ENCODE results near the gene CHD3.
A peak's percentile ranks its signal among the peaks of the same experiment; 100 is the strongest.

CHD3 gene

DNA sequence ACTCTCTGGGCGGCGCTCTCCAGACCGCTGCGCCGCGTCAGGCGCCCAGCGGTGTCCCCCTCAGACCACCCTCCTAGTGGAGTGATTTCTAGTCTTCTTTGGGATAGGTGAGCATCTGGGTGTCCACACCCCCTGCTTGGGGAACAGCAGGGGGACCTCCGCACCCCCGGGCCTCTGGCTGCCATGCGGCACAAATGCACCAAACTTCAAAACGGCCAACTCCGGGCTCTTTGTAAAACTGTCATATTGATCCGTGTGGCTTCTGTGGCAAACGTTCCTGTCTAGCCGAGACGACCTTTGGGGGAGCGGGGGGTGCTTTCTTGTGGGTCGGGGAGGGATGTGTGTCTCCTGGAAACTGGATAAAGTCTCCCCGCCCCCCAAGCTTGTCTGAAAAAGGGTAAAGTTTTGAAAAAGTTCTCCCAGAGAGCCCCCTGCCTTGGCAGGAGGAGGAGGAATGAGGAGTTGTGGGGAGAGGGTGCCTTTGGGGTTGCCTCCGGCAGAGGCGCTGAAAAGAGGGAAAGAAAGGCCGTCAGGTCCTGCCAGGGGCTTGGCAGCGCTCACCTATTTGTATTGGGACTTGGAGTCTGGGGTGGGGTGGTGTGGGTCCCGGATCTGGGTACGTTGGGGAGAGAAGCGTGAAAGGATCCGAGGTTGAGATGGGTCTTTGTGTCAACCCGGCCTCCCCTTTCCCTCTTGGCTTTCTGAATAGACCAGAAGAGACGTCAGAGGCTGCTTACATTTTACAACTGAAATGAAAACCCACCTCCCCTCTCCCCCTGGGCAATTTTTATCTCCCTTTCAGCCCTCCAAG, 2.2 kb upstream of the CHD3 start:
- TF ChIP-seq, protein P1, sequence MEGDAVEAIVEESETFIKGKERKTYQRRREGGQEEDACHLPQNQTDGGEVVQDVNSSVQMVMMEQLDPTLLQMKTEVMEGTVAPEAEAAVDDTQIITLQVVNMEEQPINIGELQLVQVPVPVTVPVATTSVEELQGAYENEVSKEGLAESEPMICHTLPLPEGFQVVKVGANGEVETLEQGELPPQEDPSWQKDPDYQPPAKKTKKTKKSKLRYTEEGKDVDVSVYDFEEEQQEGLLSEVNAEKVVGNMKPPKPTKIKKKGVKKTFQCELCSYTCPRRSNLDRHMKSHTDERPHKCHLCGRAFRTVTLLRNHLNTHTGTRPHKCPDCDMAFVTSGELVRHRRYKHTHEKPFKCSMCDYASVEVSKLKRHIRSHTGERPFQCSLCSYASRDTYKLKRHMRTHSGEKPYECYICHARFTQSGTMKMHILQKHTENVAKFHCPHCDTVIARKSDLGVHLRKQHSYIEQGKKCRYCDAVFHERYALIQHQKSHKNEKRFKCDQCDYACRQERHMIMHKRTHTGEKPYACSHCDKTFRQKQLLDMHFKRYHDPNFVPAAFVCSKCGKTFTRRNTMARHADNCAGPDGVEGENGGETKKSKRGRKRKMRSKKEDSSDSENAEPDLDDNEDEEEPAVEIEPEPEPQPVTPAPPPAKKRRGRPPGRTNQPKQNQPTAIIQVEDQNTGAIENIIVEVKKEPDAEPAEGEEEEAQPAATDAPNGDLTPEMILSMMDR (IDR thresholded peaks at IDR 0.05; ENCODE audit: low read length) = peak; percentile 20; the same call in 1 of the 2 replicates
- no peak for TF ChIP-seq EZH2 (IDR thresholded peaks at IDR 0.05; ENCODE audit: borderline replicate concordance, low read length)
- Histone ChIP-seq H3K27ac (ENCODE audit: low read depth, low read length, poor library complexity, severe bottlenecking) (peak overlapping the region; percentile 90), H2AFZ (ENCODE audit: low read length) (no peak overlapping the region), H3K4me2 (ENCODE audit: low read length) (peak overlapping the region; percentile 92), H3K27me3 (ENCODE audit: insufficient read depth, low read length) (no peaks in the 10 kb centered on the region), H3K79me2 (ENCODE audit: insufficient read depth, low read length) (peaks cover 21% of the 10 kb centered on the region), H3K4me1 (ENCODE audit: insufficient read depth, low read length, severe bottlenecking) (peaks cover 48% of the 10 kb centered on the region), H3K9ac (ENCODE audit: low read length) (peak overlapping the region; percentile 98), H3F3A (ENCODE audit: insufficient read depth, low read length) (no peaks in the 10 kb centered on the region), H4K20me1 (ENCODE audit: insufficient read depth, low read length) (no peaks in the 10 kb centered on the region), H3K36me3 (ENCODE audit: insufficient read depth, low read length) (peaks cover 26% of the 10 kb centered on the region; the same call in 1 of the 2 replicates), H3K4me3 (ENCODE audit: low read depth, low read length, poor library complexity, severe bottlenecking) (peak overlapping the region; percentile 98), H3K9me3 (ENCODE audit: low read length) (no peaks in the 10 kb centered on the region), H3K9me2 (ENCODE audit: low read depth, low read length) (no peaks in the 10 kb centered on the region)

DNA sequence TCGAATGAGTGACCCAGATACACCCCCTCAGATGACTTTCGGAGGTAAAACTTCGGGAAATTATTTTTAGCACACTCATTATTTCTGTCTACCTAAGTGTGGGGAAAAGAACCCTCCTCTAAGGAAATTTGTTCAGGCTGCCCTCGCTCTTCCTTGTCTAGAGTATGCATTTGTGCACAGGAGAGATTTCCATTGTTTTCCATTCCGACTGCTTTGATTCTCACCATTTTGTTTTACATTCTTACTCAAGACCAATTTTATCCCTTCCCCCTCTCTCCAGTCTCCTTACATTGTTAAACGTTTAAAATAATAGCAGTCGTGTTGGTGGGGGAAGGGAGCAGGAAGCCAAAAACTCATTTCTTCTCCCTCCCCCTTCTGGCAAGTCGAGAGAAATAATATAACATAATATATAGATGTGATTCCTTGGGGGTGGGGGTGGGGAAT, 1.5 kb upstream of the CHD3 start:
- peaks cover 32% of the 10 kb centered on the region; the same call in 1 of the 2 replicates for H3K36me3 ChIP-seq (ENCODE audit: insufficient read depth, low read length)
- TF ChIP-seq, protein P1 (IDR thresholded peaks at IDR 0.05; ENCODE audit: low read length) = no peak; the same call in 1 of the 2 replicates
- no peak for TF ChIP-seq EZH2 (IDR thresholded peaks at IDR 0.05; ENCODE audit: borderline replicate concordance, low read length)
- no peaks in the 10 kb centered on the region for H3K9me2 ChIP-seq (ENCODE audit: low read depth, low read length)
- H2AFZ ChIP-seq (ENCODE audit: low read length) = no peak overlapping the region
- H3K27me3 ChIP-seq (ENCODE audit: insufficient read depth, low read length) = no peaks in the 10 kb centered on the region
- no peaks in the 10 kb centered on the region for H3K9me3 ChIP-seq (ENCODE audit: low read length)
- peaks cover 42% of the 10 kb centered on the region for H3K4me1 ChIP-seq (ENCODE audit: insufficient read depth, low read length, severe bottlenecking)
- H3K4me3 ChIP-seq (ENCODE audit: low read depth, low read length, poor library complexity, severe bottlenecking) = peak overlapping the region; percentile 98
- H3K79me2 ChIP-seq (ENCODE audit: insufficient read depth, low read length) = peaks cover 21% of the 10 kb centered on the region
- peak overlapping the region; percentile 98 for H3K9ac ChIP-seq (ENCODE audit: low read length)
- H3K27ac ChIP-seq (ENCODE audit: low read depth, low read length, poor library complexity, severe bottlenecking) = peak overlapping the region; percentile 90
- peak overlapping the region; percentile 92 for H3K4me2 ChIP-seq (ENCODE audit: low read length)
- H3F3A ChIP-seq (ENCODE audit: insufficient read depth, low read length) = no peaks in the 10 kb centered on the region
- H4K20me1 ChIP-seq (ENCODE audit: insufficient read depth, low read length) = no peaks in the 10 kb centered on the region

DNA sequence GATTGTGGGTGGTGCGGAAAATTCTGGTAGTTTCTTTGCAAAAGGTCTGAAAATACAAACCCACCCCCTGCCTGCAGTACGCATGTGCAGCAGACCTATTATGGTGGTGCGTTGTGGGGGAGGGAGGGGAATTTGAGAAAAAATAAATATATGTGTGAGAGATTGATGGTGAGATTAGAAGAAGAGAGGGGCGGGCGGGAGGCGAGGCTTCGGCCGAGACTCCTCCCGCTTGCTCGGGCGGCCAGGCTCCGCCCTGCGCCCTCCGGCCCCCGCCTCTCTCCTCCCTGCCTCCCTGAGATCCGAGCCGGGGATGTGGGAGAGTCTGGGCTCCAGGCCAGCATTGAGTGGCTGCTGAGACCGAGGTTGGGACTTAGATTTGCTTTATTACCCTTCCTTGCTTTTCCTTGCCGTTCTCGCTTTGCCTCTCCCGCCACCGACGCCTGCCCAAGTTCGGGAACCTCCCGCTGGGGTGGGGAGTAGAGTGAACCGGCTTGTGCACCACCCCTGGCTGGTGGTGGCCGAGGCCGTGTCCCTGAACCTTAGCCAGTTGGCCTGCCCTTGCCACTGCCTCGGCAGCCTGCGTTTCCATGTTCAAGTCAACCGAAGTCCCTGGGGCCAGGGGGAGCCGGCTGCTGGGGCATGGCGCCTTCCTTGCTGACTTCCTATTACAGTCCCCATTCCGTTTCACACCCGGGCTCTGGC, 956 bp upstream of the CHD3 start:
- Histone ChIP-seq H3K4me3 (ENCODE audit: low read depth, low read length, poor library complexity, severe bottlenecking) (peak overlapping the region; percentile 98), H2AFZ (ENCODE audit: low read length) (no peak overlapping the region), H3K36me3 (ENCODE audit: insufficient read depth, low read length) (peaks cover 34% of the 10 kb centered on the region), H3K9me2 (ENCODE audit: low read depth, low read length) (no peaks in the 10 kb centered on the region), H3K79me2 (ENCODE audit: insufficient read depth, low read length) (peaks cover 21% of the 10 kb centered on the region), H3K27me3 (ENCODE audit: insufficient read depth, low read length) (no peaks in the 10 kb centered on the region), H3K9me3 (ENCODE audit: low read length) (no peaks in the 10 kb centered on the region), H3F3A (ENCODE audit: insufficient read depth, low read length) (no peaks in the 10 kb centered on the region), H3K4me2 (ENCODE audit: low read length) (peak overlapping the region; percentile 92), H3K4me1 (ENCODE audit: insufficient read depth, low read length, severe bottlenecking) (peaks cover 36% of the 10 kb centered on the region), H3K27ac (ENCODE audit: low read depth, low read length, poor library complexity, severe bottlenecking) (peak overlapping the region; percentile 90), H3K9ac (ENCODE audit: low read length) (peak overlapping the region; percentile 98), H4K20me1 (ENCODE audit: insufficient read depth, low read length) (no peaks in the 10 kb centered on the region)
- TF ChIP-seq, protein P1 (IDR thresholded peaks at IDR 0.05; ENCODE audit: low read length) = no peak
- no peak for TF ChIP-seq EZH2 (IDR thresholded peaks at IDR 0.05; ENCODE audit: borderline replicate concordance, low read length)

Data from OCI-LY1 (cell line).